ENCODE results near the gene TREML4.
"Not testable (repeated sequence)": the region's sequence is repeated elsewhere in the genome, so short reads cannot be mapped to it uniquely, and the experiment has no call there.

The TREML4 gene

DNA sequence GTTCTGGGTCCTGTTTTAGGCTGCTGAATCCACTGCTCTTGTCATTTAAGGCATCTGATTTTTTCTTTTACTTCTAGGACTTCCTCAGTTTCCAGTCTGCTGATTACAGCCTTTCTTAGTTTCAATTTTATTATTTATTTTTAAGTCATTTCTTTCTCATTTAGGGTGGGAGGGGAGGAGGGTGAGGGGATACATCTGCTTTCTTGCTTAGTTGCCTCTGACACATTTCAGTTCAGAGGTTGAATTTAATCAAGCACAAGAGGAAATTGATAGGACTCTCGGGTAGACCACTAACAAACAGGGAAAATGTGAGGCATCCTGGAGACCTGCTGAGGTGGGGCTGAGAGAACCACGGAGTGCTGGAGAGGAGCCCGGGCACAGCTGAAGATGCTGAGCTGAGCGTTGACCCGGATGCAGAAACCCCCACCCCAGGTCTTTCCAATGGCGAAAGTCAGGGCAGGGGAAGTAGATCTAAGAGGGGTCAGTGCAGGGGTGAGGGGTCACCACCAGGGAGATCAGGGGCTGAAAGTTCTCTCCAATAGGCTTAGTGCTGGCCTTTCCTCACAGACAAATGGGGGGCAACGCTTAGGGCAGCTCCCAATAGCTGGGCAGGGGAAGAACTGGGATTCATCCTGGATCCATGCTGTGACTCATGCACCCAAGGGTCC is 19.6 kb upstream of the TREML4 start:
- no peak for DNase-seq

- DNase-seq: no peak
These were observed 18.4 kb upstream of the TREML4 start for GRCh38 chr6:41209547-41210320.

GRCh38 chr6:41214559-41215238 is 13.4 kb upstream of the TREML4 start:
- no peak for DNase-seq

GRCh38 chr6:41215777-41216176 is 12.4 kb upstream of the TREML4 start:
- no peak for DNase-seq

DNA sequence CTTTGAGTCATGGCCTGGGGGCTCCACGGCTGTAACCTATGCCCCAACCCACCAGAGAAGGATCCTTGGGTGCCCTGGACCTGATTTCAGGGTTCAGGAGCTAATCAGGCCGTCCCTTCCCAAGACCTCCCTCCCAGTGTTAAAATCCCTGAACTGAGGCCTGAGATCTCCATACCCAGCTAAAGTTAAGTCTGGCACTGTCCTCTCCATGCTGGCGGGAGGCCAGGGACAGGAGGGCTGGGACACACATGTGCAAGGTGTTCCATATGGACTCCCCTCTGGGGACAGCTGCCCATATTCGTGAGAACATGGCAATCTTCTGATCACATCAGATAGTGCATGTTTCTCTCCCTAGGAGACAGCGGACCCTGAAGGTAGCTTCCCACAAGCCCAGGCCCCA is 11.5 kb upstream of the TREML4 start:
- no peak for DNase-seq

GRCh38 chr6:41222045-41222444 is 6.1 kb upstream of the TREML4 start:
- DNase-seq: no peak

GRCh38 chr6:41222513-41222912 is 5.6 kb upstream of the TREML4 start:
- DNase-seq: no peak

- no peak for DNase-seq
These were observed 3.3 kb upstream of the TREML4 start for GRCh38 chr6:41224800-41225199.

DNA sequence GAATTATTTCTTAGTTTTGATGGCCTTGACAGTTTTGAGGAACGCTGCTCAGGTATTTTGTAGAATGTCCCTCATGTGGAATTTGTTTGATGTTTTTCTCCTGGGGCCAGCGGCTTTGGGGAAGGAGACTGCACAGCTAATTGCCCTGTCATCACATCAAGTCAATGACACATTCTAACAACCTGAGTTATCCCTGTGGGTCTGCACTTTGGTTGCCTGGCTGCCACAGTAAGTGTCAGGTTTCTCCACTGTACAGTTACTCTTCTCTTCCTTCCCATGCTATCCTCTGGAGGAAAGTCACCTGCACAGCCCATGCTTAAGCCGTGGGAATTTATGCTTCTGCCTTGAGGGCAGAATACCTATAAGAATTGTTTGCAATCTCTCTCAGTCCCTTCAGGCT is 1.4 kb upstream of the TREML4 start:
- DNase-seq: no peak

GRCh38 chr6:41228616-41229015 is 467 bp downstream of the TREML4 start:
- no peak for DNase-seq

GRCh38 chr6:41229721-41230120 is 1.6 kb downstream of the TREML4 start:
- DNase-seq: no peak

DNA sequence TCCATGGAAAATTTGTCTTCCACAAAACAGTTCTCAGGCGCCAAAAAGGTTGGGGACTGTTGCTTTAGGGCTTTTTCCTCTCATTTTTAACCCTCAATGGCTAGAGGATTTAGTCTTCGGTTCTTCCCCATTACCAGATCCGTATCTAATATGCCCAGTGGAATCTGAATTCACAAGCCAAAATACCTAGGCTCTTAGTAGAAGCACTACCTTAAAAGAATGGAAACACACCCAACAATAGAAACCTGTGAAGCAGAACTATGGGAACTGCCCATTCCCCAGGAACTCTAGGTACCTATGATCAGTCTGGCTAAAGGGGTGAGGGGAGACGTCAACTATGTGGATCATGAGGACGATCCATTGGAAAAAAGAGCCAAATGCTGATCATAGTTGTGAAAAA is 3.1 kb downstream of the TREML4 start:
- DNase-seq: no peak

GRCh38 chr6:41232667-41233066 is 4.5 kb downstream of the TREML4 start:
- DNase-seq: no peak

- no peak for DNase-seq
These were observed 8.1 kb downstream of the TREML4 start for GRCh38 chr6:41236276-41236675.

DNA sequence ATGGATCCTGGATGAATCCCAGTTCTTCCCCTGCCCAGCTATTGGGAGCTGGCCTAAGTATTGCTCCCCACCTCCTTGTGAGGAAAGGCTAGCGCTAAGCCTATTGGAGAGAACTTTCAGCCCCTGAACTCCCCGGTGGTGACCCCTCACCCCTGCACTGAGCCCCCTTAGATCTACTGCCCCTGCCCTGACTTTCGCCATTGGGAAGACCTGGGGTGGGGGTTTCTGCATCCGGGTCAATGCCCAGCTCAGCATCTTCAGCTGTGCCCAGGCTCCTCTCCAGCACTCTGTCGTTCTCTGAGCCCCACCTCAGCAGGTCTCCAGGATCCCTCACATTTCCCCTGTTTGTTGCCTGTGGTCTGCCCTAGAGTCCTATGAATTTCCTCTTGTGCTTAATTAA is 9.0 kb downstream of the TREML4 start:
- DNase-seq: no peak

DNA sequence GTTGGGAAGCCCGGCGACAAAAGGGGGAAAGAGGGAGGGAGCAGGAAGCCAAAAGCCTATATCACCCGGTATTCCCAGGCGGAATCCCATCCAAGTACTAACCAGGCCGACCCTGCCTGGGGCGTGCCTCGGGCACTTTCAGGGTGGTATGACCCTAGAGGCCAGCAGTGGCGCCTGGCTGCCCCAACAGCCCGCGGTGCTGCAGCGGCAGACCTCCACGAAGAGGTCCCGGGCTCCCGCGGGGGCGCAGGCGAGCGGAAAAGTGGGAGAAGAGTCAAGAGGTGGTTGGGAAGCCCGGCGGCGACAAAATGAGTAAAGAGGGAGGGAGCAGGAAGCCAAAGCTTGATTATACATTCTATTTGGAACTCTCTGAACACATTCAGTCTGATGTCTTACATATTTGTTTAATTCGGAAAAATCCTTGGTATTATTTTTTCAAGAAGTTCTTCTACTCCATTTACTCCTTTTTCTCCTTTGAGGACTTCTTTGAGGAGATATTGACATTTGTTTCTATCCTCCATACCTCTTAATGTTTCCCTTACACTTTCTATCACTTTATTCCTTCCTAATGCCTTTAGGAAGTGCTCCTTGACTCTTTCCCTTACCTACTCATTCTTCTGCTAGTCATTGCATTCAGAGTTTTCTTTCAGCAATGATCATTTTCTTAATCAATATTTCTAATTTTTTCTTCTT is 11.5 kb downstream of the TREML4 start:
- no peak for DNase-seq

GRCh38 chr6:41246529-41246928 is 18.4 kb downstream of the TREML4 start:
- DNase-seq: not testable (repeated sequence)

DNA sequence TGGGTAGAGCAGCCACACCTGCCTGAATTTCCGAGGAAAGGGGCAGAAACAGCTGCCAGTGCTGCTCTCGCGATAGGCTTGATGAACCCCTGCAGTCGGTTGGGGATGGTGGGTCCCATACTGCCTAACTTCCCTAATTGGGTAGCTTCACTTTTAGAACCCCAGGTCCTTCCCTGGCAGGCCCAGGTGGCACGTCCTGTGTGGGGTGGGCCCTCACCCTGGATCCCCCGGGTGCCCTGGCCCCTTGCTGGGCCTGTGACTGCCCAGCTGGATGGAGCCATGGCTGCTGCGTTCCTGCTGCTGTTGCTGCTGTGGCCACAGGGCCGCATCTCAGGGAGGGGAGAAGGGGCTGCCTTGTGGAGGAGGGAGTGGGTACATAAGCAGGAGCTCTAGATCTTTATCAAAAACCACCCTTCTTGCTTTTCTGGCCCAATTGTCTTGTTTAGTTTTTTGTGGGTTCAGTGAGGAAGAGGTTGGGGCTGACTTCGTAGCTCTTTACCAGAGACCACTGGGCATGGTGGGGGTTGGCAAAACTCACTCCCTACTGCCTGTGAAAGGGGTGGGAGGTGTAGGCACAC is 19.2 kb downstream of the TREML4 start:
- DNase-seq: no peak

- no peak for DNase-seq
These were observed 19.9 kb downstream of the TREML4 start for GRCh38 chr6:41247882-41248705.

GRCh38 chr6:41252401-41253169 is 24.4 kb downstream of the TREML4 start:
- DNase-seq: no peak

DNA sequence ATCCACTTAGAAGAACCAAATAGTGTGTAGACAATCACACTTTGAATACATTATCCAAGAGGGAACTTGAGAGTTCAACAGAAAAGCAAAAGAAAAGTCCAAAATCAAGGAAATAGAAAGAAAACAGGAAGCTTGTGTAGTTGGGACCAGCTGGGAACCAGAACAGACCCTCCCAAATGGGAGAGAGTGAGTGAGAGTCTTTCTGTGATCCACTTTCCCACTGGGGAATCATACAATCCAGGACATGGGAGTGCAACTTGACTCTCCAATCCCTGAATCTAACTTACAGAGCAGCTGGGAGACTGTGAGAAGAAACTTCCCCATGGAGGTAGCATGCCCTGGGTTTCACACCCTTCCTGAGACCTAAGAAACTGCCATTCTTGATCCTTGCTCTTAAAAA is 27.0 kb downstream of the TREML4 start:
- no peak for DNase-seq
